Stimulated activated CD8-positive, alpha-beta memory T cell treated with anti-CD3 and anti-CD28 coated beads, Interleukin-7, amount 100 ng/mL, for 4 hours (primary cell): Measurements from ENCODE around the gene PGM1.

ENCODE experiments used
- DNase-seq, 2 donors: peaks; one replicate each; pipeline ENCODE4 v3.0.0-alpha.2; 2020; ENCODE audit warnings: low read depth in 2 of 2

Gene PGM1

GRCh38 chr1:63601061-63601460 lies 7.8 kb downstream of the PGM1 start:
- no peak for DNase-seq

- DNase-seq = no peak
Observed at GRCh38 chr1:63601463-63601862, 8.3 kb downstream of the PGM1 start.

- DNase-seq = no peak
Observed at GRCh38 chr1:63601912-63602311, 8.7 kb downstream of the PGM1 start.

GRCh38 chr1:63602629-63603028 lies 9.4 kb downstream of the PGM1 start:
- DNase-seq = no peak

GRCh38 chr1:63603810-63604209 lies 10.6 kb downstream of the PGM1 start:
- DNase-seq = no peak

- no peak for DNase-seq
Observed at GRCh38 chr1:63607322-63607721, 14.1 kb downstream of the PGM1 start.

GRCh38 chr1:63611231-63611630 lies 18.0 kb downstream of the PGM1 start:
- DNase-seq = no peak

GRCh38 chr1:63612564-63612963 lies 19.4 kb downstream of the PGM1 start:
- no peak for DNase-seq

- no peak for DNase-seq
Observed at GRCh38 chr1:63612971-63613370, 19.8 kb downstream of the PGM1 start.

GRCh38 chr1:63615768-63616420 lies 22.7 kb downstream of the PGM1 start:
- peak; percentile 20 to 42 for DNase-seq

- no peak for DNase-seq
Observed at GRCh38 chr1:63617450-63617849, 24.2 kb downstream of the PGM1 start.

- no peak for DNase-seq
Observed at GRCh38 chr1:63618011-63618410, 24.8 kb downstream of the PGM1 start.

- DNase-seq = no peak
Observed at GRCh38 chr1:63619558-63619957, 26.3 kb downstream of the PGM1 start.

- DNase-seq = no peak
Observed at GRCh38 chr1:63620671-63621070, 27.5 kb downstream of the PGM1 start.

GRCh38 chr1:63621075-63621474 lies 27.9 kb downstream of the PGM1 start:
- no peak for DNase-seq

GRCh38 chr1:63621698-63622097 lies 28.5 kb downstream of the PGM1 start:
- no peak for DNase-seq

- no peak for DNase-seq
Observed at GRCh38 chr1:63622849-63623566, 29.8 kb downstream of the PGM1 start.

- no peak for DNase-seq
Observed at GRCh38 chr1:63623952-63624351, 30.7 kb downstream of the PGM1 start.

GRCh38 chr1:63624911-63625310 lies 31.7 kb downstream of the PGM1 start:
- no peak for DNase-seq

GRCh38 chr1:63626222-63626621 lies 33.0 kb downstream of the PGM1 start:
- DNase-seq = no peak

GRCh38 chr1:63628607-63629006 lies 35.4 kb downstream of the PGM1 start:
- no peak for DNase-seq

GRCh38 chr1:63630238-63630637 lies 37.0 kb downstream of the PGM1 start:
- DNase-seq = no peak

- no peak for DNase-seq
Observed at GRCh38 chr1:63630666-63631065, 37.5 kb downstream of the PGM1 start.

GRCh38 chr1:63632110-63632509 lies 38.9 kb downstream of the PGM1 start:
- DNase-seq = no peak
